A673 (cell line): ENCODE measurements around the gene LGALS3BP.

ENCODE experiments used
- EZH2 ChIP-seq: fragments of 200-600 bp; sonication (generic); IDR thresholded peaks from 2 replicates; pipeline ENCODE4 v1.6.1; 2017; ENCODE audit warnings: borderline replicate concordance, low read depth, mild to moderate bottlenecking, mixed read lengths, antibody characterized with exemption, low read length; ENCODE audit not compliant: poor library complexity, severe bottlenecking
- TF ChIP-seq, protein P1 (sequence below): fragments of 300-800, 200-600 bp; sonication (generic); conservative IDR thresholded peaks from 2 replicates; pipeline ENCODE4 v1.5.1; 2017; ENCODE audit warnings: low read depth, mild to moderate bottlenecking, antibody characterized with exemption, low read length, moderate library complexity, mixed read lengths

DNA sequence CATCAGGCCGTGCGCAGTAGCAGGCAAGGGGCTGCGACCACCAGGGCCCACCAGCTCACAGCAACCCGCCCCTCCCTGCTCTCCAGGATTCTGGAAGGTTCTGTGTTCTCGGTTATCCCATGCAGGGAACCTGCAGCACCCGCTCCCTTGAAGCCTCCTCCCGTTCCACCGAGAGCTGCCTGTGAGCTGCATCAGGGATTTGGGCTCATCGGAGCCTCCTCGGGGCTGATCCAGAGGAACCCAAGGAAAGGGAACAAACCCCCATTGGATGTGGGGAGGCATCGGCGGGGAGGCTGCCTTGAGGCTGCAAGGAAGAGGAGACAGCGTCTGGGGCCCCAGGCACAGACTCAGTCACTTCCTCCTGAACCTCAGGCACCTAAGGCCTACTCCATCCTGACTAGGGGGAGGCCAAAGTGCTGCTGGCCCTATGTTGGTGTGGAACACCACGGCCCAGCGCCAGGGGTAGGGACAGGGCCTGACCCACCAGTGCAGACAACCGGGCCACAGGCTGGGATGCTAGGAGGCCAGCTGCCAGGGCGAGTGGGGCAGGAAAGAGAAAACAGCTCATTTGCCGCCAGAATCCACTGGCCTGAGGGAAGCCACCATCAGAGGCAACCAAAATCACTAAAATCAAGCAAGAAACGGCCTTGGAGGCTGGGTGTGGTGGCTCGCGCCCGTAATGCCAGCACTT lies 14.4 kb upstream of the LGALS3BP start:
- TF ChIP-seq, protein P1, sequence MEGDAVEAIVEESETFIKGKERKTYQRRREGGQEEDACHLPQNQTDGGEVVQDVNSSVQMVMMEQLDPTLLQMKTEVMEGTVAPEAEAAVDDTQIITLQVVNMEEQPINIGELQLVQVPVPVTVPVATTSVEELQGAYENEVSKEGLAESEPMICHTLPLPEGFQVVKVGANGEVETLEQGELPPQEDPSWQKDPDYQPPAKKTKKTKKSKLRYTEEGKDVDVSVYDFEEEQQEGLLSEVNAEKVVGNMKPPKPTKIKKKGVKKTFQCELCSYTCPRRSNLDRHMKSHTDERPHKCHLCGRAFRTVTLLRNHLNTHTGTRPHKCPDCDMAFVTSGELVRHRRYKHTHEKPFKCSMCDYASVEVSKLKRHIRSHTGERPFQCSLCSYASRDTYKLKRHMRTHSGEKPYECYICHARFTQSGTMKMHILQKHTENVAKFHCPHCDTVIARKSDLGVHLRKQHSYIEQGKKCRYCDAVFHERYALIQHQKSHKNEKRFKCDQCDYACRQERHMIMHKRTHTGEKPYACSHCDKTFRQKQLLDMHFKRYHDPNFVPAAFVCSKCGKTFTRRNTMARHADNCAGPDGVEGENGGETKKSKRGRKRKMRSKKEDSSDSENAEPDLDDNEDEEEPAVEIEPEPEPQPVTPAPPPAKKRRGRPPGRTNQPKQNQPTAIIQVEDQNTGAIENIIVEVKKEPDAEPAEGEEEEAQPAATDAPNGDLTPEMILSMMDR = no peak
- no peak for TF ChIP-seq EZH2
